Adrenal gland (tissue), 5 donors: Measurements from ENCODE around the gene LYSMD4.

Experiments
- CTCF ChIP-seq, 6 experiments: fragments of 450-650 bp in 4 of 6; fragments of 200-600 bp in 2 of 6; sonication (generic) in 1 of 6; IDR thresholded peaks; 1 replicate in 5 of 6; 2 replicates in 1 of 6; pipeline versions ENCODE4 v1.5.1 to v1.8.0; 2016 to 2021; ENCODE audit warnings: antibody characterized with exemption in 6 of 6, mild to moderate bottlenecking in 2 of 6, moderate library complexity in 1 of 6
- POLR2A ChIP-seq, 2 donors: fragments of 450-650 bp; IDR thresholded peaks; one replicate each; pipeline ENCODE4 v1.6.1; 2017; ENCODE audit warnings: antibody characterized with exemption in 2 of 2, mild to moderate bottlenecking in 2 of 2, moderate library complexity in 1 of 2
- donor health status: DM: no; HTN: no; CAD: no.

GRCh38 chr15:99722406-99722805 lies 10.8 kb downstream of the LYSMD4 start:
- TF ChIP-seq CTCF (IDR thresholded peaks at IDR 0.05) (no peak), POLR2A (IDR thresholded peaks at IDR 0.05) (no peak)
